Measurements from ENCODE around the gene ERLIN1. TPM values are rescaled to one million over a fixed set of nuclear protein-coding genes. Genes with fewer than 3 reads are reported as not detected.

The ERLIN1 gene
- total and polyA plus RNA-seq, 2 experiments from 2014 or later = 7.2 to 20.4 TPM

DNA sequence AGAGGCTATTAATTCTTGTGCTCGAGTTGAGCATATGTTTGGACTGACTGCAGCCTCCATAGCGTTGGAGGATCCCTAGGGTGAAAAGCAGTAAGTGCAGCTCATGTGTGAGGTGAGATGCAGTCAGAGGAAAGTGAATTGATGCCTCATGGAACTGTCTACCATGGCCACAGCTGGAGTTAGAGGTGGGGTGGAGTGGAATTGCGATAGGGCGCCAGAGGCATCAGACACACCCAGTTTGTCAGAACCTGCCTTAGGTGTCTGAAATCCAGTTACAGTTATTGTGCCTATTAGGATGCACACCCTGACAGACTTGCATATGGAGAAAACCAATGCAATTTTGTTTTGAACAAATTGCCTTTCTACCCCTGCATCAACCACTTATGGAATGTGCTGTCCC, 39.4 kb downstream of the ERLIN1 start:
- Histone ChIP-seq H3K9me2 (ENCODE audit: insufficient read depth) (0 out of 2 replicates have a peak, but pooled peaks cover 4% of the 10 kb centered on the region), H3K27me3 (ENCODE audit: insufficient read depth) (no peaks in the 10 kb centered on the region), H3K79me2 (replicated peaks; ENCODE audit: insufficient read depth) (no peaks in the 10 kb centered on the region), H3K4me3 (no peak overlapping the region), H4K20me1 (replicated peaks; ENCODE audit: insufficient read depth) (no peaks in the 10 kb centered on the region), H3K36me3 (ENCODE audit: insufficient read depth) (no peaks in the 10 kb centered on the region), H3K27ac (ENCODE audit: low read depth) (no peak overlapping the region), H3F3A (replicated peaks; ENCODE audit: low read depth) (no peaks in the 10 kb centered on the region), H3K4me2 (no peak overlapping the region), H2AFZ (no peak overlapping the region), H3K4me1 (ENCODE audit: insufficient read depth) (no peaks in the 10 kb centered on the region)
- ATAC-seq = no peak
- no peak for DNase-seq (ENCODE audit: low spot score)
- peaks cover 3% of the 10 kb centered on the region for H3K27me3 Mint-ChIP-seq (ENCODE audit: insufficient read depth, low read depth, poor library complexity)
- no peak overlapping the region for H3K27ac Mint-ChIP-seq
- H3K4me1 Mint-ChIP-seq = peaks cover 12% of the 10 kb centered on the region; the same call in 2 of the 3 replicates
- no peak for TF ChIP-seq EZH2phosphoT487 (IDR thresholded peaks at IDR 0.05; ENCODE audit: unreplicated experiment)
- TF ChIP-seq, protein P1, sequence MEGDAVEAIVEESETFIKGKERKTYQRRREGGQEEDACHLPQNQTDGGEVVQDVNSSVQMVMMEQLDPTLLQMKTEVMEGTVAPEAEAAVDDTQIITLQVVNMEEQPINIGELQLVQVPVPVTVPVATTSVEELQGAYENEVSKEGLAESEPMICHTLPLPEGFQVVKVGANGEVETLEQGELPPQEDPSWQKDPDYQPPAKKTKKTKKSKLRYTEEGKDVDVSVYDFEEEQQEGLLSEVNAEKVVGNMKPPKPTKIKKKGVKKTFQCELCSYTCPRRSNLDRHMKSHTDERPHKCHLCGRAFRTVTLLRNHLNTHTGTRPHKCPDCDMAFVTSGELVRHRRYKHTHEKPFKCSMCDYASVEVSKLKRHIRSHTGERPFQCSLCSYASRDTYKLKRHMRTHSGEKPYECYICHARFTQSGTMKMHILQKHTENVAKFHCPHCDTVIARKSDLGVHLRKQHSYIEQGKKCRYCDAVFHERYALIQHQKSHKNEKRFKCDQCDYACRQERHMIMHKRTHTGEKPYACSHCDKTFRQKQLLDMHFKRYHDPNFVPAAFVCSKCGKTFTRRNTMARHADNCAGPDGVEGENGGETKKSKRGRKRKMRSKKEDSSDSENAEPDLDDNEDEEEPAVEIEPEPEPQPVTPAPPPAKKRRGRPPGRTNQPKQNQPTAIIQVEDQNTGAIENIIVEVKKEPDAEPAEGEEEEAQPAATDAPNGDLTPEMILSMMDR (conservative IDR thresholded peaks at IDR 0.05; ENCODE audit: low read depth in 2 of 2) = no peak
- no peak for TF ChIP-seq ZNF331 (CRISPR knock-in tag; IDR thresholded peaks at IDR 0.05; ENCODE audit: low read depth)
- no peak for TF ChIP-seq JUNB (IDR thresholded peaks at IDR 0.05; ENCODE audit: unreplicated experiment)
- TF ChIP-seq STAT1 (IDR thresholded peaks at IDR 0.05; ENCODE audit: unreplicated experiment) = no peak
- TF ChIP-seq, protein P2, sequence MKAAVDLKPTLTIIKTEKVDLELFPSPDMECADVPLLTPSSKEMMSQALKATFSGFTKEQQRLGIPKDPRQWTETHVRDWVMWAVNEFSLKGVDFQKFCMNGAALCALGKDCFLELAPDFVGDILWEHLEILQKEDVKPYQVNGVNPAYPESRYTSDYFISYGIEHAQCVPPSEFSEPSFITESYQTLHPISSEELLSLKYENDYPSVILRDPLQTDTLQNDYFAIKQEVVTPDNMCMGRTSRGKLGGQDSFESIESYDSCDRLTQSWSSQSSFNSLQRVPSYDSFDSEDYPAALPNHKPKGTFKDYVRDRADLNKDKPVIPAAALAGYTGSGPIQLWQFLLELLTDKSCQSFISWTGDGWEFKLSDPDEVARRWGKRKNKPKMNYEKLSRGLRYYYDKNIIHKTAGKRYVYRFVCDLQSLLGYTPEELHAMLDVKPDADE (IDR thresholded peaks at IDR 0.05) = no peak
- TF ChIP-seq CREB1 (CRISPR knock-in tag; IDR thresholded peaks at IDR 0.05; ENCODE audit: low read depth) = no peak
- no peak for TF ChIP-seq NANOG (IDR thresholded peaks at IDR 0.05; ENCODE audit: borderline replicate concordance)
- no peak for TF ChIP-seq REST (IDR thresholded peaks at IDR 0.05; ENCODE audit: unreplicated experiment)
- no peak for TF ChIP-seq POLR2AphosphoS5 (IDR thresholded peaks at IDR 0.05; ENCODE audit: low read depth)
- TF ChIP-seq, protein P3, sequence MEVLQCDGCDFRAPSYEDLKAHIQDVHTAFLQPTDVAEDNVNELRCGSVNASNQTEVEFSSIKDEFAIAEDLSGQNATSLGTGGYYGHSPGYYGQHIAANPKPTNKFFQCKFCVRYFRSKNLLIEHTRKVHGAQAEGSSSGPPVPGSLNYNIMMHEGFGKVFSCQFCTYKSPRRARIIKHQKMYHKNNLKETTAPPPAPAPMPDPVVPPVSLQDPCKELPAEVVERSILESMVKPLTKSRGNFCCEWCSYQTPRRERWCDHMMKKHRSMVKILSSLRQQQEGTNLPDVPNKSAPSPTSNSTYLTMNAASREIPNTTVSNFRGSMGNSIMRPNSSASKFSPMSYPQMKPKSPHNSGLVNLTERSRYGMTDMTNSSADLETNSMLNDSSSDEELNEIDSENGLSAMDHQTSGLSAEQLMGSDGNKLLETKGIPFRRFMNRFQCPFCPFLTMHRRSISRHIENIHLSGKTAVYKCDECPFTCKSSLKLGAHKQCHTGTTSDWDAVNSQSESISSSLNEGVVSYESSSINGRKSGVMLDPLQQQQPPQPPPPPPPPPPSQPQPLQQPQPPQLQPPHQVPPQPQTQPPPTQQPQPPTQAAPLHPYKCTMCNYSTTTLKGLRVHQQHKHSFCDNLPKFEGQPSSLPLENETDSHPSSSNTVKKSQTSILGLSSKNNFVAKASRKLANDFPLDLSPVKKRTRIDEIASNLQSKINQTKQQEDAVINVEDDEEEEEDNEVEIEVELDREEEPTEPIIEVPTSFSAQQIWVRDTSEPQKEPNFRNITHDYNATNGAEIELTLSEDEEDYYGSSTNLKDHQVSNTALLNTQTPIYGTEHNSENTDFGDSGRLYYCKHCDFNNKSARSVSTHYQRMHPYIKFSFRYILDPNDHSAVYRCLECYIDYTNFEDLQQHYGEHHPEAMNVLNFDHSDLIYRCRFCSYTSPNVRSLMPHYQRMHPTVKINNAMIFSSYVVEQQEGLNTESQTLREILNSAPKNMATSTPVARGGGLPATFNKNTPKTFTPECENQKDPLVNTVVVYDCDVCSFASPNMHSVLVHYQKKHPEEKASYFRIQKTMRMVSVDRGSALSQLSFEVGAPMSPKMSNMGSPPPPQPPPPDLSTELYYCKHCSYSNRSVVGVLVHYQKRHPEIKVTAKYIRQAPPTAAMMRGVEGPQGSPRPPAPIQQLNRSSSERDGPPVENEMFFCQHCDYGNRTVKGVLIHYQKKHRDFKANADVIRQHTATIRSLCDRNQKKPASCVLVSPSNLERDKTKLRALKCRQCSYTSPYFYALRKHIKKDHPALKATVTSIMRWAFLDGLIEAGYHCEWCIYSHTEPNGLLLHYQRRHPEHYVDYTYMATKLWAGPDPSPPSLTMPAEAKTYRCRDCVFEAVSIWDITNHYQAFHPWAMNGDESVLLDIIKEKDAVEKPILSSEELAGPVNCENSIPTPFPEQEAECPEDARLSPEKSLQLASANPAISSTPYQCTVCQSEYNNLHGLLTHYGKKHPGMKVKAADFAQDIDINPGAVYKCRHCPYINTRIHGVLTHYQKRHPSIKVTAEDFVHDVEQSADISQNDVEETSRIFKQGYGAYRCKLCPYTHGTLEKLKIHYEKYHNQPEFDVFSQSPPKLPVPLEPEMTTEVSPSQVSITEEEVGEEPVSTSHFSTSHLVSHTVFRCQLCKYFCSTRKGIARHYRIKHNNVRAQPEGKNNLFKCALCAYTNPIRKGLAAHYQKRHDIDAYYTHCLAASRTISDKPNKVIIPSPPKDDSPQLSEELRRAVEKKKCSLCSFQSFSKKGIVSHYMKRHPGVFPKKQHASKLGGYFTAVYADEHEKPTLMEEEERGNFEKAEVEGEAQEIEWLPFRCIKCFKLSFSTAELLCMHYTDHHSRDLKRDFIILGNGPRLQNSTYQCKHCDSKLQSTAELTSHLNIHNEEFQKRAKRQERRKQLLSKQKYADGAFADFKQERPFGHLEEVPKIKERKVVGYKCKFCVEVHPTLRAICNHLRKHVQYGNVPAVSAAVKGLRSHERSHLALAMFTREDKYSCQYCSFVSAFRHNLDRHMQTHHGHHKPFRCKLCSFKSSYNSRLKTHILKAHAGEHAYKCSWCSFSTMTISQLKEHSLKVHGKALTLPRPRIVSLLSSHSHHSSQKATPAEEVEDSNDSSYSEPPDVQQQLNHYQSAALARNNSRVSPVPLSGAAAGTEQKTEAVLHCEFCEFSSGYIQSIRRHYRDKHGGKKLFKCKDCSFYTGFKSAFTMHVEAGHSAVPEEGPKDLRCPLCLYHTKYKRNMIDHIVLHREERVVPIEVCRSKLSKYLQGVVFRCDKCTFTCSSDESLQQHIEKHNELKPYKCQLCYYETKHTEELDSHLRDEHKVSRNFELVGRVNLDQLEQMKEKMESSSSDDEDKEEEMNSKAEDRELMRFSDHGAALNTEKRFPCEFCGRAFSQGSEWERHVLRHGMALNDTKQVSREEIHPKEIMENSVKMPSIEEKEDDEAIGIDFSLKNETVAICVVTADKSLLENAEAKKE (CRISPR knock-in tag; IDR thresholded peaks at IDR 0.05) = no peak
- H3K9me3 Mint-ChIP-seq = no peaks in the 10 kb centered on the region; the same call in 2 of the 3 replicates
- H3K4me3 Mint-ChIP-seq = no peak overlapping the region
- peaks cover 2% of the 10 kb centered on the region; the same call in 2 of the 3 replicates for H3K36me3 Mint-ChIP-seq (ENCODE audit: low read depth)
